ENCODE measurements around the gene MPC1L. TPM values are rescaled to one million over a fixed set of nuclear protein-coding genes. Genes with fewer than 3 reads are reported as not detected.

MPC1L gene
- total and polyA plus RNA-seq, 9 of the 15 experiments (the other 6 are each of a cell fraction or from before 2014, with no cell fraction given): not detected

DNA sequence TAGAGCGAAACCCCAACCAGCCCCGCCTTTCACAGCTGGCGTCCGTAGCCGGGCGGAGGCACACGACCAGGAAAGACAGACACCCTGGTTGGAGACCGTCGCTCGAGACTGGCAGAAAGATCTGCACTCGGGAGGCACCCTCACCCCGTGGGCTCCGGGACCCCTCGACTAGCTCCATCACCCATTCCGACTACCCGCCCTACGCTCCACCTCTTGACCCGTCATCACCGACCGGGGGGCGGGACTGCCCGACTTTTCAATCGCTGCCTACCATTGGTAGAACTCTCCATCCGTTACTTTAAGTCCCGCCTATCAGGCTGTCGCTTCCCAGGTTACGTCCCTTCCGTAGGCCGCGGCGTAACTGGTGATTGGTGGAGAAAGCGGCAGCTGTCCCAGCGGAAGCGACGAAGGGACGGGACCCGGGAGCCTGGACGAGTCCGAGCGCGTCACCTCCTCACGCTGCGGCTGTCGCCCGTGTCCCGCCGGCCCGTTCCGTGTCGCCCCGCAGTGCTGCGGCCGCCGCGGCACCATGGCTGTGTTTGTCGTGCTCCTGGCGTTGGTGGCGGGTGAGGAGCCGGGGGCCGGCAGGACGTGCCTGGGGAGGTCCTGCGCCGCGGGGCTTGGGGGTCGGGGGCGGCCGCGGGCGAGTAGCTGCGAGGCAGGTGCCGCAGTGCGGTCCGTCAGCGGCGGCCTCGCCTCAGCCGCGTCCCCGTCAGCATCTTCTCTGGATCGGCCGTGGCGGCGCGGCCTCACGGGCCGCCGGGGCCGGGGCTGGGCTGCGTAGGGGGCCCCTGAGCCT is 42.5 kb upstream of the MPC1L start, which contains the start of gene ATP6AP2:
TSS of gene ATP6AP2 (plus strand) at position 434 of the 799 bp plus-strand sequence. CDS start at position 530, 96 bp downstream.
- H4K20me1 ChIP-seq (replicated peaks; ENCODE audit: control insufficient read depth, insufficient read depth, low read length): no peaks in the 10 kb centered on the region; the same call in 1 of the 2 replicates
- peak within 1 kb of the TSS; percentile 88 for H3K4me3 ChIP-seq
- H3K27me3 ChIP-seq (ENCODE audit: control insufficient read depth in 2 of 2, insufficient read depth in 2 of 2, low read length in 2 of 2): no peaks in the 10 kb centered on the region
- peak within 1 kb of the TSS; percentile 92 for H2AFZ ChIP-seq (ENCODE audit: low read depth, low read length)
- intact Hi-C loops (cut with micrococcal nuclease) (loop anchor here (10.0 kb wide), 1 partner anchor 64 kb away; the partner anchor contains the start of gene CXorf38), in situ Hi-C loops (cut with MboI) (no loop called here)
- no peaks in the 10 kb centered on the region for H3K9me1 ChIP-seq (ENCODE audit: control insufficient read depth, insufficient read depth, low read length)
- ChIA-PET POLR2A (interaction anchor here (0.5 to 0.7 kb wide), 2 partner anchors 214 to 546 kb away, joined by 3 to 4 read pairs; no protein-coding TSS in a partner anchor), CTCF (ENCODE audit: low intra/inter-chr PET ratio) (no interaction called here)
- peak; percentile 99 for ATAC-seq
- peaks cover 25% of the 10 kb centered on the region for H3K79me2 ChIP-seq (ENCODE audit: control insufficient read depth, insufficient read depth, low read length)
- DNase-seq (ENCODE audit: extremely low read depth in 1 of 4, low spot score in 3 of 4): peak; percentile 94 to 96 (median 95)
- no TSS peak for BruUV-seq (replicated peaks)
- H3K9me3 ChIP-seq (replicated peaks; ENCODE audit: control insufficient read depth, insufficient read depth, low read depth, low read length): no peaks in the 10 kb centered on the region
- peak within 1 kb of the TSS; percentile 62 to 91 for H3K9ac ChIP-seq (ENCODE audit: insufficient read depth in 1 of 2, low read depth in 2 of 2, low read length in 2 of 2)
- no peaks in the 10 kb centered on the region for H3K36me3 ChIP-seq (ENCODE audit: control insufficient read depth, insufficient read depth, low read length)
- peak within 1 kb of the TSS; percentile 85 for H3K4me2 ChIP-seq (ENCODE audit: insufficient read depth, low read length)
- FAIRE-seq: peak; percentile 99
- peaks cover 5 to 14% of the 10 kb centered on the region in 2 experiments; a peak in 3 of 5 replicates for H3K4me1 ChIP-seq (replicated peaks in 1 of 2; ENCODE audit: control insufficient read depth in 2 of 2, insufficient read depth in 2 of 2, low read length in 2 of 2)
- peak within 1 kb of the TSS; percentile 68; the same call in 2 of the 3 replicates for H3K27ac ChIP-seq (ENCODE audit: extremely low read depth, low read depth, low read length)
- 1% methylated on average over 30 of the region's 89 CpGs for WGBS (ENCODE audit: insufficient coverage, low coverage, missing lambda C conversion rate)
- TF ChIP-seq, protein P1, sequence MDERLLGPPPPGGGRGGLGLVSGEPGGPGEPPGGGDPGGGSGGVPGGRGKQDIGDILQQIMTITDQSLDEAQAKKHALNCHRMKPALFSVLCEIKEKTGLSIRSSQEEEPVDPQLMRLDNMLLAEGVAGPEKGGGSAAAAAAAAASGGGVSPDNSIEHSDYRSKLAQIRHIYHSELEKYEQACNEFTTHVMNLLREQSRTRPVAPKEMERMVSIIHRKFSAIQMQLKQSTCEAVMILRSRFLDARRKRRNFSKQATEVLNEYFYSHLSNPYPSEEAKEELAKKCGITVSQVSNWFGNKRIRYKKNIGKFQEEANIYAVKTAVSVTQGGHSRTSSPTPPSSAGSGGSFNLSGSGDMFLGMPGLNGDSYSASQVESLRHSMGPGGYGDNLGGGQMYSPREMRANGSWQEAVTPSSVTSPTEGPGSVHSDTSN (CRISPR knock-in tag; IDR thresholded peaks at IDR 0.05; ENCODE audit: low read depth): peak; percentile 50; the same call in 1 of the 2 replicates
- TF ChIP-seq, protein P1 (tag; conservative IDR thresholded peaks at IDR 0.05; ENCODE audit: low read depth): peak; percentile 94
- TF ChIP-seq MTA3 (IDR thresholded peaks at IDR 0.05; ENCODE audit: borderline replicate concordance) (peak; percentile 65; the same call in 1 of the 2 replicates), CBFA2T2 (conservative IDR thresholded peaks at IDR 0.05) (no peak), ZNF263 (CRISPR knock-in tag; IDR thresholded peaks at IDR 0.05; ENCODE audit: borderline replicate concordance) (no peak)
- TF ChIP-seq, protein P2, sequence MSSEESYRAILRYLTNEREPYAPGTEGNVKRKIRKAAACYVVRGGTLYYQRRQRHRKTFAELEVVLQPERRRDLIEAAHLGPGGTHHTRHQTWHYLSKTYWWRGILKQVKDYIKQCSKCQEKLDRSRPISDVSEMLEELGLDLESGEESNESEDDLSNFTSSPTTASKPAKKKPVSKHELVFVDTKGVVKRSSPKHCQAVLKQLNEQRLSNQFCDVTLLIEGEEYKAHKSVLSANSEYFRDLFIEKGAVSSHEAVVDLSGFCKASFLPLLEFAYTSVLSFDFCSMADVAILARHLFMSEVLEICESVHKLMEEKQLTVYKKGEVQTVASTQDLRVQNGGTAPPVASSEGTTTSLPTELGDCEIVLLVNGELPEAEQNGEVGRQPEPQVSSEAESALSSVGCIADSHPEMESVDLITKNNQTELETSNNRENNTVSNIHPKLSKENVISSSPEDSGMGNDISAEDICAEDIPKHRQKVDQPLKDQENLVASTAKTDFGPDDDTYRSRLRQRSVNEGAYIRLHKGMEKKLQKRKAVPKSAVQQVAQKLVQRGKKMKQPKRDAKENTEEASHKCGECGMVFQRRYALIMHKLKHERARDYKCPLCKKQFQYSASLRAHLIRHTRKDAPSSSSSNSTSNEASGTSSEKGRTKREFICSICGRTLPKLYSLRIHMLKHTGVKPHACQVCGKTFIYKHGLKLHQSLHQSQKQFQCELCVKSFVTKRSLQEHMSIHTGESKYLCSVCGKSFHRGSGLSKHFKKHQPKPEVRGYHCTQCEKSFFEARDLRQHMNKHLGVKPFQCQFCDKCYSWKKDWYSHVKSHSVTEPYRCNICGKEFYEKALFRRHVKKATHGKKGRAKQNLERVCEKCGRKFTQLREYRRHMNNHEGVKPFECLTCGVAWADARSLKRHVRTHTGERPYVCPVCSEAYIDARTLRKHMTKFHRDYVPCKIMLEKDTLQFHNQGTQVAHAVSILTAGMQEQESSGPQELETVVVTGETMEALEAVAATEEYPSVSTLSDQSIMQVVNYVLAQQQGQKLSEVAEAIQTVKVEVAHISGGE (CRISPR knock-in tag; IDR thresholded peaks at IDR 0.05): peak in 1 of 3 experiments; percentile 72; a peak in 2 of 6 replicates
- TF ChIP-seq, protein P3, sequence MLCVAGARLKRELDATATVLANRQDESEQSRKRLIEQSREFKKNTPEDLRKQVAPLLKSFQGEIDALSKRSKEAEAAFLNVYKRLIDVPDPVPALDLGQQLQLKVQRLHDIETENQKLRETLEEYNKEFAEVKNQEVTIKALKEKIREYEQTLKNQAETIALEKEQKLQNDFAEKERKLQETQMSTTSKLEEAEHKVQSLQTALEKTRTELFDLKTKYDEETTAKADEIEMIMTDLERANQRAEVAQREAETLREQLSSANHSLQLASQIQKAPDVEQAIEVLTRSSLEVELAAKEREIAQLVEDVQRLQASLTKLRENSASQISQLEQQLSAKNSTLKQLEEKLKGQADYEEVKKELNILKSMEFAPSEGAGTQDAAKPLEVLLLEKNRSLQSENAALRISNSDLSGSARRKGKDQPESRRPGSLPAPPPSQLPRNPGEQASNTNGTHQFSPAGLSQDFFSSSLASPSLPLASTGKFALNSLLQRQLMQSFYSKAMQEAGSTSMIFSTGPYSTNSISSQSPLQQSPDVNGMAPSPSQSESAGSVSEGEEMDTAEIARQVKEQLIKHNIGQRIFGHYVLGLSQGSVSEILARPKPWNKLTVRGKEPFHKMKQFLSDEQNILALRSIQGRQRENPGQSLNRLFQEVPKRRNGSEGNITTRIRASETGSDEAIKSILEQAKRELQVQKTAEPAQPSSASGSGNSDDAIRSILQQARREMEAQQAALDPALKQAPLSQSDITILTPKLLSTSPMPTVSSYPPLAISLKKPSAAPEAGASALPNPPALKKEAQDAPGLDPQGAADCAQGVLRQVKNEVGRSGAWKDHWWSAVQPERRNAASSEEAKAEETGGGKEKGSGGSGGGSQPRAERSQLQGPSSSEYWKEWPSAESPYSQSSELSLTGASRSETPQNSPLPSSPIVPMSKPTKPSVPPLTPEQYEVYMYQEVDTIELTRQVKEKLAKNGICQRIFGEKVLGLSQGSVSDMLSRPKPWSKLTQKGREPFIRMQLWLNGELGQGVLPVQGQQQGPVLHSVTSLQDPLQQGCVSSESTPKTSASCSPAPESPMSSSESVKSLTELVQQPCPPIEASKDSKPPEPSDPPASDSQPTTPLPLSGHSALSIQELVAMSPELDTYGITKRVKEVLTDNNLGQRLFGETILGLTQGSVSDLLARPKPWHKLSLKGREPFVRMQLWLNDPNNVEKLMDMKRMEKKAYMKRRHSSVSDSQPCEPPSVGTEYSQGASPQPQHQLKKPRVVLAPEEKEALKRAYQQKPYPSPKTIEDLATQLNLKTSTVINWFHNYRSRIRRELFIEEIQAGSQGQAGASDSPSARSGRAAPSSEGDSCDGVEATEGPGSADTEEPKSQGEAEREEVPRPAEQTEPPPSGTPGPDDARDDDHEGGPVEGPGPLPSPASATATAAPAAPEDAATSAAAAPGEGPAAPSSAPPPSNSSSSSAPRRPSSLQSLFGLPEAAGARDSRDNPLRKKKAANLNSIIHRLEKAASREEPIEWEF (CRISPR knock-in tag; IDR thresholded peaks at IDR 0.05): no peak
